IMR-90 (cell line): ENCODE measurements around the gene KCNJ6. TPM values are rescaled to one million over a fixed set of nuclear protein-coding genes. Genes with fewer than 3 reads are reported as not detected.

Experiments used
- ATAC-seq: fragments of 200-7000 bp; cut with Tn5 transposase; 2 replicates; pipeline ENCODE4 v1.9.1; 2020; ENCODE audit warnings: low read depth, mild to moderate bottlenecking, moderate library complexity
- BruUV-seq: library from RNA; stranded (reverse); fragments of 400-500 nt; replicated peaks from 2 replicates; lab custom pipeline; 2021; lab: Mats Ljungman, UMichigan
- CTCF ChIA-PET: fragments of 300-600 bp; formaldehyde crosslinking; extraction: SDS; loops from one replicate; lab custom pipeline; 2021; ENCODE audit warnings: antibody characterized with exemption; lab: Yijun Ruan, JAX
- POLR2A ChIA-PET: fragments of 300-600 bp; sonication (Branson Sonifier 250); formaldehyde crosslinking; loops from one replicate; lab custom pipeline; 2022; ENCODE audit warnings: antibody characterized with exemption; ENCODE audit not compliant: unreplicated experiment; lab: Charles Lee
- DNase-seq: peaks from one replicate; pipeline ENCODE4 v3.0.0; 2013
- H2AFZ ChIP-seq: replicated peaks from 2 replicates; pipeline ENCODE3; 2013; ENCODE audit warnings: low read length, mild to moderate bottlenecking; ENCODE audit not compliant: poor library complexity
- H2AK5ac ChIP-seq: 2 replicates; pipeline ENCODE4 v1.6.1; 2013; ENCODE audit warnings: low read depth, low read length, inconsistent platforms
- H2AK9ac ChIP-seq: replicated peaks from 2 replicates; pipeline ENCODE3; 2013; ENCODE audit warnings: mild to moderate bottlenecking, low read depth, low read length, moderate library complexity; ENCODE audit not compliant: poor library complexity
- H2BK120ac ChIP-seq: 2 replicates; pipeline ENCODE4 v1.6.1; 2013; ENCODE audit warnings: low read depth, low read length, inconsistent platforms
- H2BK15ac ChIP-seq: 3 replicates; pipeline ENCODE4 v1.6.1; 2013; ENCODE audit warnings: low read depth, low read length, inconsistent platforms
- H2BK20ac ChIP-seq: 2 replicates; pipeline ENCODE4 v1.6.1; 2013; ENCODE audit warnings: low read depth, mild to moderate bottlenecking, inconsistent platforms, low read length, moderate library complexity
- H2BK5ac ChIP-seq: 2 replicates; pipeline ENCODE4 v1.6.1; 2013; ENCODE audit warnings: mild to moderate bottlenecking, low read depth, low read length, inconsistent platforms; ENCODE audit not compliant: poor library complexity, severe bottlenecking
- H3K14ac ChIP-seq: replicated peaks from 2 replicates; pipeline ENCODE4 v1.6.1; 2013; ENCODE audit warnings: low read depth, low read length, inconsistent platforms
- H3K18ac ChIP-seq: 2 replicates; pipeline ENCODE4 v1.6.1; 2013; ENCODE audit warnings: low read depth, low read length, control low read depth
- H3K23ac ChIP-seq: 2 replicates; pipeline ENCODE4 v1.6.1; 2013; ENCODE audit warnings: low read depth, low read length, inconsistent platforms
- H3K27ac ChIP-seq: 2 replicates; pipeline ENCODE4 v1.5.1; 2013; ENCODE audit warnings: mild to moderate bottlenecking, control low read depth, low read length; ENCODE audit not compliant: insufficient read depth
- H3K27me3 ChIP-seq: 2 replicates; pipeline ENCODE4 v1.6.1; 2013; ENCODE audit warnings: low read length; ENCODE audit not compliant: control insufficient read depth, insufficient read depth
- H3K36me3 ChIP-seq: 2 replicates; pipeline ENCODE4 v1.6.1; 2013; ENCODE audit warnings: low read length, mixed read lengths; ENCODE audit not compliant: control insufficient read depth, insufficient read depth
- H3K4ac ChIP-seq: 2 replicates; pipeline ENCODE4 v1.6.1; 2013; ENCODE audit warnings: low read depth, low read length, inconsistent platforms
- H3K4me1 ChIP-seq: 2 replicates; pipeline ENCODE4 v1.6.1; 2013; ENCODE audit warnings: low read length, mixed read lengths; ENCODE audit not compliant: control insufficient read depth, insufficient read depth
- H3K4me2 ChIP-seq: 2 replicates; pipeline ENCODE4 v1.6.1; 2013; ENCODE audit warnings: low read depth, mild to moderate bottlenecking, control low read depth, low read length, moderate library complexity
- H3K4me3 ChIP-seq: 2 replicates; pipeline ENCODE4 v1.5.1; 2013; ENCODE audit warnings: low read depth, mild to moderate bottlenecking, control low read depth, low read length, moderate library complexity; ENCODE audit not compliant: insufficient read depth
- H3K56ac ChIP-seq: 2 replicates; pipeline ENCODE4 v1.6.1; 2013; ENCODE audit warnings: low read length, inconsistent platforms; ENCODE audit not compliant: insufficient read depth; ENCODE audit errors: extremely low read depth
- H3K79me1 ChIP-seq, 2 experiments: 2 replicates each; pipeline ENCODE4 v1.6.1; 2013; ENCODE audit warnings: low read length in 2 of 2, inconsistent platforms in 1 of 2, low read depth in 1 of 2
- H3K9ac ChIP-seq: 2 replicates; pipeline ENCODE4 v1.6.1; 2013; ENCODE audit warnings: low read depth, low read length, control low read depth
- H3K9me1 ChIP-seq: 2 replicates; pipeline ENCODE4 v1.6.1; 2013; ENCODE audit warnings: low read length, inconsistent platforms; ENCODE audit not compliant: insufficient read depth
- H3K9me3 ChIP-seq: 2 replicates; pipeline ENCODE4 v1.6.1; 2013; ENCODE audit warnings: low read length; ENCODE audit not compliant: control insufficient read depth, insufficient read depth
- H4K20me1 ChIP-seq: 2 replicates; pipeline ENCODE4 v1.6.1; 2013; ENCODE audit warnings: low read length, inconsistent platforms; ENCODE audit not compliant: insufficient read depth
- H4K5ac ChIP-seq: 2 replicates; pipeline ENCODE4 v1.6.1; 2013; ENCODE audit warnings: mild to moderate bottlenecking, low read depth, low read length, control low read depth
- H4K8ac ChIP-seq, 2 experiments: 2 replicates each; pipeline ENCODE4 v1.6.1; 2013; ENCODE audit warnings: low read depth in 2 of 2, low read length in 2 of 2, control low read depth in 1 of 2, inconsistent platforms in 1 of 2
- H4K91ac ChIP-seq: 2 replicates; pipeline ENCODE4 v1.6.1; 2013; ENCODE audit warnings: low read depth, low read length, inconsistent platforms; ENCODE audit not compliant: insufficient read depth
- CEBPB ChIP-seq: IDR thresholded peaks from 2 replicates; pipeline ENCODE4 v1.6.1; 2012; ENCODE audit warnings: low read depth, low read length, improper control_type of control experiment
- CHD1 ChIP-seq: IDR thresholded peaks from 2 replicates; pipeline ENCODE4 v1.6.1; 2012; ENCODE audit warnings: low read depth, low read length, improper control_type of control experiment
- CTCF ChIP-seq: conservative IDR thresholded peaks from 2 replicates; pipeline ENCODE4 v1.5.1; 2012; ENCODE audit warnings: mild to moderate bottlenecking, low read depth, low read length, improper control_type of control experiment
- FOS ChIP-seq: fragments of 150-350 bp; IDR thresholded peaks from 2 replicates; pipeline ENCODE4 v1.6.1; 2016; ENCODE audit warnings: low read depth, low read length
- MAFK ChIP-seq: IDR thresholded peaks from 2 replicates; pipeline ENCODE4 v1.6.1; 2012; ENCODE audit warnings: low read depth, low read length, improper control_type of control experiment
- MAZ ChIP-seq: IDR thresholded peaks from 2 replicates; pipeline ENCODE4 v1.6.1; 2012; ENCODE audit warnings: low read depth, mild to moderate bottlenecking, low read length, improper control_type of control experiment, moderate library complexity, borderline replicate concordance
- NFE2L2 ChIP-seq: fragments of 150-350 bp; IDR thresholded peaks from 2 replicates; pipeline ENCODE4 v1.6.1; 2016; ENCODE audit warnings: low read depth, mild to moderate bottlenecking, low read length
- POLR2A ChIP-seq: IDR thresholded peaks from 2 replicates; pipeline ENCODE4 v1.6.1; 2012; ENCODE audit warnings: mild to moderate bottlenecking, low read depth, low read length
- RAD21 ChIP-seq: IDR thresholded peaks from 2 replicates; pipeline ENCODE4 v1.6.1; 2012; ENCODE audit warnings: low read length, improper control_type of control experiment
- RCOR1 ChIP-seq: IDR thresholded peaks from 2 replicates; pipeline ENCODE4 v1.6.1; 2012; ENCODE audit warnings: mild to moderate bottlenecking, low read length, improper control_type of control experiment; ENCODE audit not compliant: insufficient replicate concordance
- RFX5 ChIP-seq: IDR thresholded peaks from 2 replicates; pipeline ENCODE4 v1.8.0; 2012; ENCODE audit warnings: low read depth, mild to moderate bottlenecking, low read length, moderate library complexity
- SMC3 ChIP-seq: fragments of 150-350 bp; IDR thresholded peaks from 2 replicates; pipeline ENCODE4 v1.6.1; 2016; ENCODE audit warnings: low read depth, mild to moderate bottlenecking, antibody characterized with exemption, low read length, moderate library complexity
- USF2 ChIP-seq: fragments of 150-350 bp; IDR thresholded peaks from 2 replicates; pipeline ENCODE4 v1.6.1; 2017; ENCODE audit warnings: mild to moderate bottlenecking, antibody characterized with exemption, low read length, low read depth
- WGBS, 2 experiments: methylation state at CpG; one replicate each; pipeline versions ENCODE4 v1.1.5 to v1.1.7; 2013; ENCODE audit warnings: missing lambda C conversion rate in 2 of 2; ENCODE audit not compliant: insufficient read length in 1 of 2; ENCODE audit errors: extremely low coverage in 2 of 2; 5-methylcytosine and 5-hydroxymethylcytosine counted together
- dilution Hi-C: fragments of 300-500 bp; cut with HindIII; formaldehyde crosslinking; loops from one replicate; pipeline ENCODE4 v1.14.3; 2018; ENCODE audit warnings: low sequenced_read_pairs; ENCODE audit not compliant: unreplicated experiment
- in situ Hi-C: fragments of 300-500 bp; cut with MboI; formaldehyde crosslinking; loops from 3 replicates; pipeline ENCODE4 v1.14.3; 2019; ENCODE audit warnings: low sequenced_read_pairs, inconsistent platforms, mixed read lengths
- intact Hi-C: fragments of 100-400 bp; cut with micrococcal nuclease; formaldehyde crosslinking; loops from 2 replicates; pipeline ENCODE4 v1.10.0; 2022
- polyA plus RNA-seq, 3 experiments: library from polyadenylated mRNA; depleted of rRNA; stranded (reverse); fragments of >200 nt; gene quantifications; 2 replicates each; pipeline ENCODE4 v1.2.3, GENCODE V29; 2012; ENCODE audit warnings: low replicate concordance in 1 of 3
- total RNA-seq: library from RNA; depleted of rRNA; stranded (reverse); fragments of >200 nt; gene quantifications from 2 replicates; pipeline ENCODE4 v1.2.3, GENCODE V29; 2012
- TF ChIP-seq, protein P1 (sequence below): fragments of 150-350 bp; IDR thresholded peaks from 2 replicates; pipeline ENCODE4 v1.6.1; 2016; ENCODE audit warnings: low read depth, mild to moderate bottlenecking, low read length, moderate library complexity, borderline replicate concordance

The KCNJ6 gene
- total and polyA plus RNA-seq, 2 of the 4 experiments (the other 2 are of a cell fraction), result under 0.01 to 0.02 TPM

GRCh38 chr21:37614351-37614875 lies 301.8 kb downstream of the KCNJ6 start:
- Histone ChIP-seq H3K9ac (no peak overlapping the region), H3K23ac (no peak overlapping the region), H2BK5ac (no peak overlapping the region), H4K20me1 (no peaks in the 10 kb centered on the region), H4K91ac (no peak overlapping the region), H3K4ac (no peak overlapping the region), H2BK15ac (no peak overlapping the region), H3K56ac (no peak overlapping the region), H3K9me1 (0 out of 2 replicates have a peak, but pooled peaks cover 2% of the 10 kb centered on the region), H3K36me3 (no peaks in the 10 kb centered on the region), H4K8ac (no peak overlapping the region), H2BK20ac (no peak overlapping the region), H3K79me1 (no peaks in the 10 kb centered on the region), H2AK5ac (no peak overlapping the region), H3K18ac (no peak overlapping the region), H2BK120ac (no peak overlapping the region), H2AK9ac (no peak overlapping the region), H3K14ac (no peak overlapping the region), H3K27ac (no peak overlapping the region), H3K4me2 (no peak overlapping the region), H2AFZ (no peak overlapping the region), H3K27me3 (peaks cover 10% of the 10 kb centered on the region), H3K9me3 (no peaks in the 10 kb centered on the region), H3K4me3 (no peak overlapping the region), H3K4me1 (no peaks in the 10 kb centered on the region), H4K5ac (no peak overlapping the region)
- no TSS peak for BruUV-seq
- 0% methylated on average over 2 of the region's 11 CpGs; no CpG with 5 or more reads in 1 of the 2 experiments for WGBS, 2 experiments
- dilution Hi-C loops (no loop called here), intact Hi-C loops (no loop called here), in situ Hi-C loops (no loop called here)
- DNase-seq (no peak), ATAC-seq (no peak)
- no peak for TF ChIP-seq RAD21
- TF ChIP-seq CTCF, result no peak
- TF ChIP-seq CEBPB, result no peak
- TF ChIP-seq RCOR1, result no peak
- TF ChIP-seq RFX5, result no peak
- TF ChIP-seq NFE2L2, result no peak
- no peak for TF ChIP-seq FOS
- no peak for TF ChIP-seq POLR2A
- TF ChIP-seq MAFK, result no peak
- TF ChIP-seq, protein P1, sequence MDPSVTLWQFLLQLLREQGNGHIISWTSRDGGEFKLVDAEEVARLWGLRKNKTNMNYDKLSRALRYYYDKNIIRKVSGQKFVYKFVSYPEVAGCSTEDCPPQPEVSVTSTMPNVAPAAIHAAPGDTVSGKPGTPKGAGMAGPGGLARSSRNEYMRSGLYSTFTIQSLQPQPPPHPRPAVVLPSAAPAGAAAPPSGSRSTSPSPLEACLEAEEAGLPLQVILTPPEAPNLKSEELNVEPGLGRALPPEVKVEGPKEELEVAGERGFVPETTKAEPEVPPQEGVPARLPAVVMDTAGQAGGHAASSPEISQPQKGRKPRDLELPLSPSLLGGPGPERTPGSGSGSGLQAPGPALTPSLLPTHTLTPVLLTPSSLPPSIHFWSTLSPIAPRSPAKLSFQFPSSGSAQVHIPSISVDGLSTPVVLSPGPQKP, result no peak
- TF ChIP-seq MAZ, result no peak
- TF ChIP-seq CHD1, result no peak
- no peak for TF ChIP-seq USF2
- no peak for TF ChIP-seq SMC3
- CTCF ChIA-PET, result no interaction called here
- POLR2A ChIA-PET, result no interaction called here
